GM23338 (cell line): Measurements from ENCODE around the gene PDE10A. TPM values are rescaled to one million over a fixed set of nuclear protein-coding genes. Genes with fewer than 3 reads are reported as not detected.

Experiments used
- ATAC-seq: fragments of 200-7000 bp; cut with Tn5 transposase; 3 replicates; pipeline ENCODE4 v1.9.1; 2020
- DNase-seq: peaks from one replicate; pipeline ENCODE4 v3.0.0-alpha.2; 2015; ENCODE audit warnings: low spot score
- H2AFZ ChIP-seq: fragments of 200-600 bp; sonication (generic); 2 replicates; pipeline ENCODE4 v1.8.0; 2016; ENCODE audit warnings: antibody characterized with exemption, mild to moderate bottlenecking, moderate library complexity
- H3F3A ChIP-seq: fragments of 200-600 bp; sonication (generic); replicated peaks from 2 replicates; pipeline ENCODE4 v1.8.0; 2017; ENCODE audit warnings: antibody characterized with exemption, mixed run types, low read depth
- H3K27ac ChIP-seq: fragments of 200-600 bp; sonication (generic); 2 replicates; pipeline ENCODE4 v1.6.1; 2016; ENCODE audit warnings: low read depth
- H3K27me3 ChIP-seq: fragments of 200-600 bp; sonication (generic); 2 replicates; pipeline ENCODE4 v1.8.0; 2016; ENCODE audit warnings: mild to moderate bottlenecking, mixed run types, moderate library complexity; ENCODE audit not compliant: insufficient read depth
- H3K36me3 ChIP-seq: fragments of 200-600 bp; sonication (generic); 2 replicates; pipeline ENCODE4 v1.8.0; 2016; ENCODE audit warnings: mild to moderate bottlenecking; ENCODE audit not compliant: insufficient read depth
- H3K4me1 ChIP-seq: fragments of 200-600 bp; sonication (generic); 2 replicates; pipeline ENCODE4 v1.8.0; 2016; ENCODE audit warnings: mild to moderate bottlenecking, moderate library complexity; ENCODE audit not compliant: insufficient read depth
- H3K4me2 ChIP-seq: fragments of 200-600 bp; sonication (generic); 2 replicates; pipeline ENCODE4 v1.7.1; 2017; ENCODE audit warnings: mixed run types
- H3K4me3 ChIP-seq: fragments of 200-600 bp; sonication (generic); 2 replicates; pipeline ENCODE4 v1.6.1; 2016; ENCODE audit warnings: mixed run types
- H3K79me2 ChIP-seq: fragments of 200-600 bp; sonication (generic); replicated peaks from 2 replicates; pipeline ENCODE4 v1.8.0; 2017; ENCODE audit warnings: mild to moderate bottlenecking; ENCODE audit not compliant: insufficient read depth
- H3K9me2 ChIP-seq: fragments of 200-600 bp; sonication (generic); 2 replicates; pipeline ENCODE4 v1.8.0; 2017; ENCODE audit not compliant: insufficient read depth
- H4K20me1 ChIP-seq: fragments of 200-600 bp; sonication (generic); replicated peaks from 2 replicates; pipeline ENCODE4 v1.8.0; 2017; ENCODE audit warnings: mild to moderate bottlenecking; ENCODE audit not compliant: insufficient read depth
- H3K27ac Mint-ChIP-seq: 2 replicates; pipeline ENCODE4 v1.8.0; 2020; ENCODE audit warnings: inconsistent platforms, mild to moderate bottlenecking, moderate library complexity, mixed read lengths
- H3K27me3 Mint-ChIP-seq: 3 replicates; pipeline ENCODE4 v1.8.0; 2022; ENCODE audit warnings: low read depth, mild to moderate bottlenecking, moderate library complexity, mixed read lengths, inconsistent platforms; ENCODE audit not compliant: insufficient read depth, poor library complexity
- H3K36me3 Mint-ChIP-seq: 3 replicates; pipeline ENCODE4 v1.8.0; 2021; ENCODE audit warnings: low read depth, mild to moderate bottlenecking, inconsistent platforms, moderate library complexity, mixed read lengths
- H3K4me1 Mint-ChIP-seq: 3 replicates; pipeline ENCODE4 v1.8.0; 2020; ENCODE audit warnings: mild to moderate bottlenecking, inconsistent platforms, mixed read lengths
- H3K4me3 Mint-ChIP-seq: 3 replicates; pipeline ENCODE4 v1.8.0; 2021; ENCODE audit warnings: moderate library complexity, mild to moderate bottlenecking, inconsistent platforms, mixed read lengths
- H3K9me3 Mint-ChIP-seq: 3 replicates; pipeline ENCODE4 v1.8.0; 2020; ENCODE audit warnings: moderate library complexity, mild to moderate bottlenecking, inconsistent platforms, mixed read lengths
- CREB1 ChIP-seq: fragments of 250-450 bp; sonication (Bioruptor Pico); IDR thresholded peaks from 2 replicates; pipeline ENCODE4 v1.5.0; 2020; ENCODE audit warnings: low read depth, mild to moderate bottlenecking, moderate library complexity
- ETS1 ChIP-seq: IDR thresholded peaks from 2 replicates; pipeline ENCODE4 v1.6.1; 2016; ENCODE audit warnings: antibody characterized with exemption
- EZH2 ChIP-seq: fragments of 200-600 bp; sonication (generic); IDR thresholded peaks from one replicate; pipeline ENCODE4 v1.8.0; 2017; ENCODE audit warnings: antibody characterized with exemption, mild to moderate bottlenecking, low read depth; ENCODE audit not compliant: unreplicated experiment
- EZH2phosphoT487 ChIP-seq: fragments of 200-600 bp; sonication (generic); IDR thresholded peaks from one replicate; pipeline ENCODE4 v1.8.1; 2018; ENCODE audit warnings: antibody characterized with exemption; ENCODE audit not compliant: unreplicated experiment
- NANOG ChIP-seq: IDR thresholded peaks from 2 replicates; pipeline ENCODE4 v1.6.1; 2016; ENCODE audit warnings: antibody characterized with exemption, borderline replicate concordance
- POLR2AphosphoS5 ChIP-seq: IDR thresholded peaks from 2 replicates; pipeline ENCODE4 v1.6.1; 2016; ENCODE audit warnings: antibody characterized with exemption, low read depth
- REST ChIP-seq: IDR thresholded peaks from one replicate; pipeline ENCODE4 v1.6.1; 2018; ENCODE audit warnings: antibody characterized with exemption; ENCODE audit not compliant: unreplicated experiment
- ZNF331 ChIP-seq: fragments of 250-450 bp; sonication (Bioruptor Pico); IDR thresholded peaks from 2 replicates; pipeline ENCODE4 v1.5.0; 2020; ENCODE audit warnings: low read depth, mild to moderate bottlenecking, moderate library complexity
- ZNF462 ChIP-seq: fragments of 250-450 bp; sonication (Bioruptor Pico); IDR thresholded peaks from 2 replicates; pipeline ENCODE4 v1.5.0; 2020; ENCODE audit warnings: mild to moderate bottlenecking, moderate library complexity
- polyA plus RNA-seq: library from polyadenylated mRNA; unstranded; fragments of >200 nt; fragmentation: Nextera tagmentation; extraction: Ambion mirVana; gene quantifications from 2 replicates; pipeline ENCODE4 v1.2.1, GENCODE V29; 2016
- total RNA-seq: library from RNA; depleted of rRNA; stranded (reverse); fragments of >200 nt; shearing (Covaris generic); gene quantifications from 2 replicates; pipeline ENCODE4 v1.2.3, GENCODE V29; 2014

The PDE10A gene
- total and polyA plus RNA-seq, 2 experiments from 2014 or later: 0.50 to 3.9 TPM

- Histone ChIP-seq H3K4me3 (no peak overlapping the region), H3K36me3 (no peaks in the 10 kb centered on the region), H3K27me3 (no peaks in the 10 kb centered on the region), H3K27ac (no peak overlapping the region), H4K20me1 (no peaks in the 10 kb centered on the region), H3F3A (no peaks in the 10 kb centered on the region), H3K4me1 (no peaks in the 10 kb centered on the region), H2AFZ (peak overlapping the region; percentile 80), H3K4me2 (no peak overlapping the region), H3K79me2 (no peaks in the 10 kb centered on the region), H3K9me2 (no peaks in the 10 kb centered on the region)
- H3K4me1 Mint-ChIP-seq: no peaks in the 10 kb centered on the region; the same call in 2 of the 3 replicates
- DNase-seq (no peak), ATAC-seq (no peak; the same call in 2 of the 3 replicates)
- no peaks in the 10 kb centered on the region for H3K9me3 Mint-ChIP-seq
- H3K4me3 Mint-ChIP-seq: no peak overlapping the region
- no peak overlapping the region for H3K27ac Mint-ChIP-seq
- H3K27me3 Mint-ChIP-seq: peaks cover 5% of the 10 kb centered on the region
- H3K36me3 Mint-ChIP-seq: no peaks in the 10 kb centered on the region
- TF ChIP-seq EZH2phosphoT487 (no peak), CREB1 (no peak), ETS1 (no peak), REST (no peak), EZH2 (no peak), POLR2AphosphoS5 (no peak), ZNF331 (no peak), ZNF462 (CRISPR knock-in tag) (no peak), NANOG (no peak)
These were observed 41.2 kb upstream of the PDE10A start for GRCh38 chr6:165704045-165704748.
